Fibroblast of lung (primary cell): ENCODE results near the gene ZCCHC7.

Experiments
- EZH2 ChIP-seq: IDR thresholded peaks from 2 replicates; pipeline ENCODE4 v1.5.1; 2012; ENCODE audit warnings: low read length, control low read depth, mild to moderate bottlenecking; ENCODE audit errors: missing control alignments
- TF ChIP-seq, protein P1 (sequence below), 2 donors: IDR thresholded peaks in 1 of 2; conservative IDR thresholded peaks in 1 of 2; 1 replicate in 1 of 2; 2 replicates in 1 of 2; pipeline ENCODE4 v1.5.1; 2011 to 2012; ENCODE audit warnings: low read length in 2 of 2, control low read depth in 1 of 2, inconsistent platforms in 1 of 2, low read depth in 1 of 2, mild to moderate bottlenecking in 1 of 2

DNA sequence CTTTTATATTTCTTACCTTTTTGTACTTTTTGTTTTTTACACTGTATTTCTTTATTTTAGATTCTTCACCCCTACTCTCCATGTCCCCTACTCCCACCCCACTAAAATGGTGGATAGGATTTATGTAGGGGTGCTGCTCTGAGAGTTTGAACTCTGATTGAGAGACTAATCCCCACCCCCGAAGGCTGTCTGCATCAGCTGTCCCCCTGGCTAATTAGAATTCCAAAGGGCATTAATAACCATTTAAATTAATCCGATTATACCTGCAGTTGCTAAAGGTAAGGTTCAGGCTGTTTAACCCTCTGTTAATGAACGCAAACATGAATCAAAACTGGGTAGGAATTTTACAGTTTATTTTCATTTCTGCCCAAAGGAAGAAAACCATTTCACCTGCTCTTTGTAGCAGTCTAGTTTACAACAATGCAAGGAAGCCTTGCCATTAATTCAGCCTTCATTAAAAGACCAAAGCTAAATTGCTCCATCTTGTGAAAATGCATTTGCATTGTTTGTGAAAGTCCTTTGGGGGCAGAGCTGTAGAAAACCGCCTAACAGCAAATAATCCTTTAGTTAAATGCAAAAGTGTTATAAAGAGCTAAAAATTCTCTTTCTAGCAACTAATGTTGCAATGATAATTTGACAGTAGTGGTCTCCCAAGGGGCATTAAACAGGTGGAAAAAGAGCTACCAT lies 71.2 kb downstream of the ZCCHC7 start:
- TF ChIP-seq, protein P1, sequence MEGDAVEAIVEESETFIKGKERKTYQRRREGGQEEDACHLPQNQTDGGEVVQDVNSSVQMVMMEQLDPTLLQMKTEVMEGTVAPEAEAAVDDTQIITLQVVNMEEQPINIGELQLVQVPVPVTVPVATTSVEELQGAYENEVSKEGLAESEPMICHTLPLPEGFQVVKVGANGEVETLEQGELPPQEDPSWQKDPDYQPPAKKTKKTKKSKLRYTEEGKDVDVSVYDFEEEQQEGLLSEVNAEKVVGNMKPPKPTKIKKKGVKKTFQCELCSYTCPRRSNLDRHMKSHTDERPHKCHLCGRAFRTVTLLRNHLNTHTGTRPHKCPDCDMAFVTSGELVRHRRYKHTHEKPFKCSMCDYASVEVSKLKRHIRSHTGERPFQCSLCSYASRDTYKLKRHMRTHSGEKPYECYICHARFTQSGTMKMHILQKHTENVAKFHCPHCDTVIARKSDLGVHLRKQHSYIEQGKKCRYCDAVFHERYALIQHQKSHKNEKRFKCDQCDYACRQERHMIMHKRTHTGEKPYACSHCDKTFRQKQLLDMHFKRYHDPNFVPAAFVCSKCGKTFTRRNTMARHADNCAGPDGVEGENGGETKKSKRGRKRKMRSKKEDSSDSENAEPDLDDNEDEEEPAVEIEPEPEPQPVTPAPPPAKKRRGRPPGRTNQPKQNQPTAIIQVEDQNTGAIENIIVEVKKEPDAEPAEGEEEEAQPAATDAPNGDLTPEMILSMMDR (conservative IDR thresholded peaks at IDR 0.05 in 1 of 2, IDR thresholded peaks at IDR 0.05 in 1 of 2; ENCODE audit: low read depth in 1 of 2, low read length in 2 of 2): no peak
- no peak for TF ChIP-seq EZH2
